Ascending aorta (tissue), 2 donors: Measurements from ENCODE around the gene KPNA6. TPM values are rescaled to one million over a fixed set of nuclear protein-coding genes. Genes with fewer than 3 reads are reported as not detected.
A peak's percentile ranks its signal among the peaks of the same experiment; 100 is the strongest.

Experiments
- DNase-seq, 2 donors: peaks; one replicate each; pipeline ENCODE4 v3.0.0-alpha.2; 2019; ENCODE audit warnings: low spot score in 2 of 2
- H3K27ac ChIP-seq, 2 donors: fragments of 200-600 bp; sonication (generic); one replicate each; pipeline ENCODE4 v1.5.1; 2016 to 2017; ENCODE audit warnings: mild to moderate bottlenecking in 1 of 2
- H3K27me3 ChIP-seq: fragments of 200-600 bp; sonication (generic); one replicate; pipeline ENCODE4 v1.5.1; 2017
- H3K36me3 ChIP-seq, 2 donors: fragments of 200-600 bp; sonication (generic); one replicate each; pipeline ENCODE4 v1.5.1; 2016
- H3K4me1 ChIP-seq, 2 donors: fragments of 200-600 bp; sonication (generic); one replicate each; pipeline ENCODE4 v1.5.1; 2016 to 2017; ENCODE audit warnings: mild to moderate bottlenecking in 1 of 2
- H3K4me3 ChIP-seq, 2 donors: fragments of 200-600 bp; sonication (generic); one replicate each; pipeline ENCODE4 v1.5.1; 2016 to 2017; ENCODE audit warnings: mild to moderate bottlenecking in 1 of 2
- H3K9me3 ChIP-seq, 2 donors: fragments of 200-600 bp; sonication (generic); one replicate each; pipeline ENCODE4 v1.5.1; 2016
- CTCF ChIP-seq, 3 experiments: fragments of 200-600 bp in 2 of 3; fragments of 450-650 bp in 1 of 3; sonication (generic) in 2 of 3; IDR thresholded peaks; one replicate each; pipeline ENCODE4 v1.5.1; 2016 to 2019; ENCODE audit warnings: antibody characterized with exemption in 3 of 3, mild to moderate bottlenecking in 1 of 3, moderate library complexity in 1 of 3
- intact Hi-C: fragments of 100-400 bp; cut with DNase I; formaldehyde crosslinking; loops from one replicate; pipeline ENCODE4 v1.15.1; 2023
- total RNA-seq: library from RNA; depleted of rRNA; stranded (reverse); fragments of >200 nt; gene quantifications from one replicate; pipeline ENCODE4 v1.1.0, GENCODE V29; 2016

The KPNA6 gene
- total RNA-seq, 1 donor from 2014 or later, result 26.1 TPM

GRCh38 chr1:32224285-32224684 lies 116.4 kb downstream of the KPNA6 start:
- TF ChIP-seq CTCF (IDR thresholded peaks at IDR 0.05), result no peak
- intact Hi-C loops, result loop anchor here (5.0 kb wide), 1 partner anchor 68 kb away; the partner anchor contains the start of gene HDAC1
- Histone ChIP-seq H3K4me3 (no peak overlapping the region), H3K4me1 (peaks cover 19% of the 10 kb centered on the region in 2 donors), H3K36me3 (peaks cover 44 to 53% of the 10 kb centered on the region in 2 donors), H3K27ac (peak overlapping the region in 1 of 2 donors; percentile 81), H3K27me3 (no peaks in the 10 kb centered on the region), H3K9me3 (no peaks in the 10 kb centered on the region)
- DNase-seq, result no peak

Other genes starting within 250 kb of the KPNA6 start
- 174 TPM for gene PTP4A2, start 169.7 kb upstream of the KPNA6 start, total RNA-seq
- 120 TPM for gene KHDRBS1, start 94.2 kb upstream of the KPNA6 start, total RNA-seq
- gene TMEM39B, start 35.1 kb upstream of the KPNA6 start, total RNA-seq, result 2.6 TPM
- gene TXLNA, start 71.6 kb downstream of the KPNA6 start, total RNA-seq, result 83.8 TPM
- gene CCDC28B, start 92.5 kb downstream of the KPNA6 start, total RNA-seq, result 29.1 TPM
- gene IQCC, start 97.6 kb downstream of the KPNA6 start, total RNA-seq, result not detected
- not detected for gene DCDC2B, start 101.0 kb downstream of the KPNA6 start, total RNA-seq
- 4.0 TPM for gene TMEM234, start 114.3 kb downstream of the KPNA6 start, total RNA-seq
- 234 TPM for gene EIF3I, start 114.4 kb downstream of the KPNA6 start, total RNA-seq
- gene FAM167B, start 139.2 kb downstream of the KPNA6 start, total RNA-seq, result 26.1 TPM
- not detected for gene LCK, start 143.2 kb downstream of the KPNA6 start, total RNA-seq
- 75.0 TPM for gene HDAC1, start 184.0 kb downstream of the KPNA6 start, total RNA-seq
- gene MARCKSL1, start 228.2 kb downstream of the KPNA6 start, total RNA-seq, result 21.8 TPM